K562 (cell line): Measurements from ENCODE around the gene ANXA3. TPM values are rescaled to one million over a fixed set of nuclear protein-coding genes. Genes with fewer than 3 reads are reported as not detected.
A peak's percentile ranks its signal among the peaks of the same experiment; 100 is the strongest.

Experiments used
- CXXC5 ChIP-seq: fragments of 250-450 bp; sonication (Bioruptor Pico); IDR thresholded peaks from 2 replicates; pipeline ENCODE4 v1.8.0; 2022; ENCODE audit warnings: inconsistent platforms, mild to moderate bottlenecking, moderate library complexity
- ELF2 ChIP-seq: fragments of 250-450 bp; sonication (Bioruptor Pico); IDR thresholded peaks from 2 replicates; pipeline ENCODE4 v1.5.0; 2021; ENCODE audit warnings: mild to moderate bottlenecking
- ELF4 ChIP-seq: fragments of 450-650 bp; formaldehyde crosslinking; IDR thresholded peaks from 2 replicates; pipeline ENCODE4 v1.4.0; 2022; ENCODE audit warnings: missing genetic modification characterization
- ETV1 ChIP-seq: fragments of 450-650 bp; conservative IDR thresholded peaks from 2 replicates; pipeline ENCODE4 v1.6.1; 2016; ENCODE audit warnings: missing genetic modification characterization, control low read depth, low read depth, missing compliant biosample characterization
- EWSR1 ChIP-seq: fragments of 450-650 bp; IDR thresholded peaks from 2 replicates; pipeline ENCODE4 v1.6.1; 2018; ENCODE audit warnings: borderline replicate concordance, mild to moderate bottlenecking, low read depth, moderate library complexity; ENCODE audit not compliant: partially characterized antibody
- EZH2 ChIP-seq: IDR thresholded peaks from 2 replicates; pipeline ENCODE4 v1.6.1; 2012; ENCODE audit warnings: low read depth, mild to moderate bottlenecking, inconsistent platforms, low read length, borderline replicate concordance
- GTF2F1 ChIP-seq: IDR thresholded peaks from 2 replicates; pipeline ENCODE4 v1.6.1; 2011; ENCODE audit warnings: low read depth, low read length, improper control_type of control experiment
- LCOR ChIP-seq: sonication (generic); formaldehyde crosslinking; IDR thresholded peaks from 2 replicates; pipeline ENCODE4 v1.8.0; 2022; ENCODE audit warnings: mild to moderate bottlenecking, missing genetic modification reagents
- NR2C1 ChIP-seq, 2 experiments: fragments of 450-650 bp; IDR thresholded peaks; 2 replicates each; pipeline ENCODE4 v1.6.1; 2017; ENCODE audit warnings: mild to moderate bottlenecking in 2 of 2, antibody characterized with exemption in 1 of 2, inconsistent platforms in 1 of 2, missing compliant biosample characterization in 1 of 2, missing genetic modification characterization in 1 of 2
- PML ChIP-seq: IDR thresholded peaks from 2 replicates; pipeline ENCODE4 v1.6.1; 2012; ENCODE audit warnings: low read length, inconsistent platforms
- SIN3A ChIP-seq, 2 experiments: fragments of 150-350 bp in 1 of 2; IDR thresholded peaks; 2 replicates each; pipeline ENCODE4 v1.6.1; 2011 to 2016; ENCODE audit warnings: borderline replicate concordance in 2 of 2, low read depth in 2 of 2, low read length in 2 of 2, mild to moderate bottlenecking in 2 of 2, moderate library complexity in 2 of 2; ENCODE audit not compliant: control insufficient read depth in 1 of 2
- TBP ChIP-seq: optimal IDR thresholded peaks from 2 replicates; pipeline ENCODE3; 2011; ENCODE audit warnings: low read depth, low read length, improper control_type of control experiment
- ZNF165 ChIP-seq: fragments of 250-450 bp; sonication (Bioruptor Pico); IDR thresholded peaks from 2 replicates; pipeline ENCODE4 v1.4.0; 2020; ENCODE audit warnings: borderline replicate concordance
- ZNF24 ChIP-seq: fragments of 450-650 bp; IDR thresholded peaks from 2 replicates; pipeline ENCODE4 v1.6.1; 2016
- ZNF274 ChIP-seq: IDR thresholded peaks from 2 replicates; pipeline ENCODE4 v1.6.1; 2011; ENCODE audit warnings: low read depth, mild to moderate bottlenecking, low read length, moderate library complexity, borderline replicate concordance
- polyA plus RNA-seq, 8 experiments: library from polyadenylated mRNA; depleted of rRNA in 4 of 8; stranded (reverse) in 5 of 8; unstranded in 3 of 8; fragments of >200 nt; fragmentation: Nextera tagmentation in 2 of 8; fragmentation: Illumina TruSeq in 1 of 8; extraction: Ambion mirVana in 2 of 8; extraction: Trizol in 1 of 8; gene quantifications; 2 replicates each; pipeline versions ENCODE4 v1.2.1 to v1.2.3, GENCODE V29; 2011 to 2014; ENCODE audit warnings: inconsistent platforms in 1 of 8, missing spikeins in 1 of 8
- total RNA-seq, 7 experiments: library from RNA; depleted of rRNA in 6 of 7; stranded (reverse); fragments of >200 nt in 6 of 7; fragmentation: Illumina TruSeq in 2 of 7; extraction: Trizol in 2 of 7; gene quantifications; 2 replicates each; pipeline versions ENCODE4 v1.2.1 to v1.2.3, GENCODE V29; 2011 to 2021; ENCODE audit warnings: low replicate concordance in 1 of 7
- TF ChIP-seq, protein P1 (sequence below): fragments of 250-450 bp; sonication (Bioruptor Pico); IDR thresholded peaks from 2 replicates; pipeline ENCODE4 v1.5.0; 2022; ENCODE audit warnings: mild to moderate bottlenecking
- TF ChIP-seq, protein P2 (sequence below): sonication (generic); formaldehyde crosslinking; IDR thresholded peaks from 2 replicates; pipeline ENCODE4 v1.8.0; 2023; ENCODE audit warnings: missing genetic modification reagents, mild to moderate bottlenecking, borderline replicate concordance
- TF ChIP-seq, protein P3 (sequence below): fragments of 250-450 bp; sonication (Bioruptor Pico); IDR thresholded peaks from 2 replicates; pipeline ENCODE4 v1.5.0; 2021

ANXA3 gene
- total and polyA plus RNA-seq, 9 of the 15 experiments (the other 6 are each of a cell fraction or from before 2014, with no cell fraction given): 6.3 to 15.5 (median 9.8) TPM

DNA sequence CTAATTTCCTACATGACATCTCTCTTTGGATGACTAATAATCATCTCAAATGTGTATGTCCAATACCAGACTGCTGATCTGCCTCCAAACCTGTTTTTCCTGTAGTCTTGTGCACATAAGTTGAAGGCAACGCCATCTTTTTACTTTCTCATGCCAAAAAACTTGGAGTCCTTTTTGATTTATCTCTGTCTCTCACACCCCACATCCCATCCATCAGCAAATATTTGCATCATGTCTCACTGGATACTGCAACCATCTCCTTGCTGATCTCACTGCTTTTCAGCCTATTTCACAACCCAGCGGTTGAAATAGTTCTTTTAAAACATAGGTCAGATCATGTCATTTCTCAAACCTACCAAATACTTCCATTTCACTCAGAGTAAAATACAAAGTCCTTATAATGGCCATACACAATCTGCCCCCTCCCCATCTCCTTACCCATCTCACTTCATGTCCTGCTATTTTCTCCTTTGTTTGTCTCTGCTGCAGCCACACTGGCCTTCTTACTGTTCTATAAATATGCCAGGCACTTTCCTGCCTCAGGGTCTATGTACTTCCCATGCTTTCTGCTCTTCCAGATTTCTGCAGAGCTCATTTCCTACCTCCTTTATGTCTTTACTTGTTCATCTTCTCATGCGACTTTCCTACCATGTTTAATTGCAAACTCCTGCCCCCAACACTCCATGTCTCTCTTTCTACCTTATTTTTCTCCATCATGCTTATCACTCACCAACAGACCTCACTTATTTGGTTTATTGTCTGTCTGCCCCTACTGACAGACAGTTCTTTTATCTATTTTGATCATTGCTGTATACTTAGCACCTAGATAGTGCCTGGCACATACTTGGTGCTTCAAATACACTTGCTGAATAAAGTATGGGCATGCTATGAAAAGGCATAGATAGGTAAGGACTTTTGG lies 98.8 kb downstream of the ANXA3 start (continued):
- peak; percentile 31; the same call in 1 of the 2 replicates for TF ChIP-seq NR2C1 (IDR thresholded peaks at IDR 0.05)
- TF ChIP-seq NR2C1 (tag; IDR thresholded peaks at IDR 0.05): no peak
- TF ChIP-seq, protein P1, sequence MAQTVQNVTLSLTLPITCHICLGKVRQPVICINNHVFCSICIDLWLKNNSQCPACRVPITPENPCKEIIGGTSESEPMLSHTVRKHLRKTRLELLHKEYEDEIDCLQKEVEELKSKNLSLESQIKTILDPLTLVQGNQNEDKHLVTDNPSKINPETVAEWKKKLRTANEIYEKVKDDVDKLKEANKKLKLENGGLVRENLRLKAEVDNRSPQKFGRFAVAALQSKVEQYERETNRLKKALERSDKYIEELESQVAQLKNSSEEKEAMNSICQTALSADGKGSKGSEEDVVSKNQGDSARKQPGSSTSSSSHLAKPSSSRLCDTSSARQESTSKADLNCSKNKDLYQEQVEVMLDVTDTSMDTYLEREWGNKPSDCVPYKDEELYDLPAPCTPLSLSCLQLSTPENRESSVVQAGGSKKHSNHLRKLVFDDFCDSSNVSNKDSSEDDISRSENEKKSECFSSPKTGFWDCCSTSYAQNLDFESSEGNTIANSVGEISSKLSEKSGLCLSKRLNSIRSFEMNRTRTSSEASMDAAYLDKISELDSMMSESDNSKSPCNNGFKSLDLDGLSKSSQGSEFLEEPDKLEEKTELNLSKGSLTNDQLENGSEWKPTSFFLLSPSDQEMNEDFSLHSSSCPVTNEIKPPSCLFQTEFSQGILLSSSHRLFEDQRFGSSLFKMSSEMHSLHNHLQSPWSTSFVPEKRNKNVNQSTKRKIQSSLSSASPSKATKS (CRISPR knock-in tag): no peak
- TF ChIP-seq TBP: no peak
- no peak for TF ChIP-seq ZNF24
- no peak for TF ChIP-seq EWSR1
- TF ChIP-seq GTF2F1: no peak
- TF ChIP-seq LCOR (CRISPR knock-in tag): no peak
- TF ChIP-seq PML: peak; percentile 68
- no peak for TF ChIP-seq ZNF165 (CRISPR knock-in tag)
- TF ChIP-seq, protein P2, sequence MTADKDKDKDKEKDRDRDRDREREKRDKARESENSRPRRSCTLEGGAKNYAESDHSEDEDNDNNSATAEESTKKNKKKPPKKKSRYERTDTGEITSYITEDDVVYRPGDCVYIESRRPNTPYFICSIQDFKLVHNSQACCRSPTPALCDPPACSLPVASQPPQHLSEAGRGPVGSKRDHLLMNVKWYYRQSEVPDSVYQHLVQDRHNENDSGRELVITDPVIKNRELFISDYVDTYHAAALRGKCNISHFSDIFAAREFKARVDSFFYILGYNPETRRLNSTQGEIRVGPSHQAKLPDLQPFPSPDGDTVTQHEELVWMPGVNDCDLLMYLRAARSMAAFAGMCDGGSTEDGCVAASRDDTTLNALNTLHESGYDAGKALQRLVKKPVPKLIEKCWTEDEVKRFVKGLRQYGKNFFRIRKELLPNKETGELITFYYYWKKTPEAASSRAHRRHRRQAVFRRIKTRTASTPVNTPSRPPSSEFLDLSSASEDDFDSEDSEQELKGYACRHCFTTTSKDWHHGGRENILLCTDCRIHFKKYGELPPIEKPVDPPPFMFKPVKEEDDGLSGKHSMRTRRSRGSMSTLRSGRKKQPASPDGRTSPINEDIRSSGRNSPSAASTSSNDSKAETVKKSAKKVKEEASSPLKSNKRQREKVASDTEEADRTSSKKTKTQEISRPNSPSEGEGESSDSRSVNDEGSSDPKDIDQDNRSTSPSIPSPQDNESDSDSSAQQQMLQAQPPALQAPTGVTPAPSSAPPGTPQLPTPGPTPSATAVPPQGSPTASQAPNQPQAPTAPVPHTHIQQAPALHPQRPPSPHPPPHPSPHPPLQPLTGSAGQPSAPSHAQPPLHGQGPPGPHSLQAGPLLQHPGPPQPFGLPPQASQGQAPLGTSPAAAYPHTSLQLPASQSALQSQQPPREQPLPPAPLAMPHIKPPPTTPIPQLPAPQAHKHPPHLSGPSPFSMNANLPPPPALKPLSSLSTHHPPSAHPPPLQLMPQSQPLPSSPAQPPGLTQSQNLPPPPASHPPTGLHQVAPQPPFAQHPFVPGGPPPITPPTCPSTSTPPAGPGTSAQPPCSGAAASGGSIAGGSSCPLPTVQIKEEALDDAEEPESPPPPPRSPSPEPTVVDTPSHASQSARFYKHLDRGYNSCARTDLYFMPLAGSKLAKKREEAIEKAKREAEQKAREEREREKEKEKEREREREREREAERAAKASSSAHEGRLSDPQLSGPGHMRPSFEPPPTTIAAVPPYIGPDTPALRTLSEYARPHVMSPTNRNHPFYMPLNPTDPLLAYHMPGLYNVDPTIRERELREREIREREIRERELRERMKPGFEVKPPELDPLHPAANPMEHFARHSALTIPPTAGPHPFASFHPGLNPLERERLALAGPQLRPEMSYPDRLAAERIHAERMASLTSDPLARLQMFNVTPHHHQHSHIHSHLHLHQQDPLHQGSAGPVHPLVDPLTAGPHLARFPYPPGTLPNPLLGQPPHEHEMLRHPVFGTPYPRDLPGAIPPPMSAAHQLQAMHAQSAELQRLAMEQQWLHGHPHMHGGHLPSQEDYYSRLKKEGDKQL (CRISPR knock-in tag): no peak
- no peak for TF ChIP-seq ETV1 (tag)
- TF ChIP-seq, protein P3, sequence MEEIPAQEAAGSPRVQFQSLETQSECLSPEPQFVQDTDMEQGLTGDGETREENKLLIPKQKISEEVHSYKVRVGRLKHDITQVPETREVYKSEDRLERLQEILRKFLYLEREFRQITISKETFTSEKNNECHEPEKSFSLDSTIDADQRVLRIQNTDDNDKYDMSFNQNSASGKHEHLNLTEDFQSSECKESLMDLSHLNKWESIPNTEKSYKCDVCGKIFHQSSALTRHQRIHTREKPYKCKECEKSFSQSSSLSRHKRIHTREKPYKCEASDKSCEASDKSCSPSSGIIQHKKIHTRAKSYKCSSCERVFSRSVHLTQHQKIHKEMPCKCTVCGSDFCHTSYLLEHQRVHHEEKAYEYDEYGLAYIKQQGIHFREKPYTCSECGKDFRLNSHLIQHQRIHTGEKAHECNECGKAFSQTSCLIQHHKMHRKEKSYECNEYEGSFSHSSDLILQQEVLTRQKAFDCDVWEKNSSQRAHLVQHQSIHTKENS (CRISPR knock-in tag): no peak
- no peak for TF ChIP-seq EZH2
- no peak for TF ChIP-seq ELF4 (CRISPR knock-in tag)
- no peak for TF ChIP-seq CXXC5 (CRISPR knock-in tag)
- TF ChIP-seq SIN3A (IDR thresholded peaks at IDR 0.05; ENCODE audit: borderline replicate concordance in 2 of 2, control insufficient read depth in 1 of 2, low read depth in 2 of 2, low read length in 2 of 2): no peak
- no peak for TF ChIP-seq ZNF274
- no peak for TF ChIP-seq ELF2 (CRISPR knock-in tag)
